Measurements from ENCODE around the gene DLG4. TPM values are rescaled to one million over a fixed set of nuclear protein-coding genes. Genes with fewer than 3 reads are reported as not detected.
A peak's percentile ranks its signal among the peaks of the same experiment; 100 is the strongest.

Gene DLG4
- polyA plus RNA-seq, 2 donors = 3.2 to 11.8 TPM

DNA sequence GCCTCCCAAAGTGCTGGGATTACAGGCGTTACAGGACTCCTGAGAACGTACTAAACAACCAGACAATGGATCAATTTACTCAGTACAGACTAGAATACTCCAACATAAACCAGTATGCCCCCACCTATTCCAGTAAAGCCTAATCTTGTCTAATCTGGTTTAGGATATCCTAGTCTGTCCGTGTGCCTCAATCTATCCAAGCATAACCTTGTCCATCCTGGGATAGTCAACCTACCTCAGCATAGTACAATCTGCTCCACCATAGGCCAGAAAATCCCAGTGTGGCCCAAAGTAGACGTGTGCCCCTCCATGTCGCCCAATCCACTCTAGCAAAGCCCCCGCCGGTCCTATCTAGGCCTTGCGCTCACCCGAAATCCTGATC lies 14.1 kb upstream of the DLG4 start:
- Histone ChIP-seq H3K27ac (ENCODE audit: low read depth in 2 of 2, low read length in 1 of 2) (peak overlapping the region; percentile 82 to 95), H3K27me3 (ENCODE audit: control insufficient read depth in 1 of 2, insufficient read depth in 2 of 2, low read length in 2 of 2) (no peaks in the 10 kb centered on the region), H3K36me3 (ENCODE audit: control insufficient read depth in 2 of 2, insufficient read depth in 2 of 2, low read length in 1 of 2) (peaks cover 2 to 25% of the 10 kb centered on the region in 2 donors), H3K4me3 (ENCODE audit: low read depth in 1 of 2, low read length in 2 of 2) (peak overlapping the region; percentile 64 to 82), H3K4me1 (ENCODE audit: control insufficient read depth in 2 of 2, insufficient read depth in 2 of 2, low read length in 1 of 2) (peaks cover 3 to 15% of the 10 kb centered on the region in 2 donors), H3K9me3 (ENCODE audit: control insufficient read depth in 2 of 2, insufficient read depth in 1 of 2, low read depth in 1 of 2, low read length in 1 of 2) (no peaks in the 10 kb centered on the region)
- whole genome bisulfite sequencing, 2 donors = 0 to 1% methylated on average over 9 of the region's 9 CpGs

DNA sequence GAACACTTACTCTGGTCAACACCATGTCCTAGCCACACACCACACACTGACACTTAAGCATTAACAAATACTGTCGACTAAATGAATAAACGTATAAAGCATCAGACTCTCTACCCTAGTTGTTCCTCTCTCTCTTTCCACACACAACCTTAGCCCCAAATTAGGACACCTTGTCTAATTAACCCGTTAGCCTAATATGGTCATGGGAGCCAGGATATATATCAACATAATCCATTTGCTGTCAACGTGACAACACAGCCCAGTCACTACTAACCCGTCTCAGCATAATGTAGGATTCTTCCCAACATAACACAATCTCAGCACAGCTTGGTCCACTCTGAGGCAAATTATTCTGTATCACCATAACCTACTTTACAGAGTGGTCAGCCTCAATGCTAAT lies 12.5 kb upstream of the DLG4 start:
- Histone ChIP-seq H3K36me3 (ENCODE audit: control insufficient read depth in 2 of 2, insufficient read depth in 2 of 2, low read length in 1 of 2) (peaks cover 2 to 30% of the 10 kb centered on the region in 2 donors), H3K27ac (ENCODE audit: low read depth in 2 of 2, low read length in 1 of 2) (no peak overlapping the region), H3K27me3 (ENCODE audit: control insufficient read depth in 1 of 2, insufficient read depth in 2 of 2, low read length in 2 of 2) (no peaks in the 10 kb centered on the region), H3K4me1 (ENCODE audit: control insufficient read depth in 2 of 2, insufficient read depth in 2 of 2, low read length in 1 of 2) (peaks cover 10 to 15% of the 10 kb centered on the region in 2 donors), H3K9me3 (ENCODE audit: control insufficient read depth in 2 of 2, insufficient read depth in 1 of 2, low read depth in 1 of 2, low read length in 1 of 2) (no peaks in the 10 kb centered on the region), H3K4me3 (ENCODE audit: low read depth in 1 of 2, low read length in 2 of 2) (no peak overlapping the region)
- WGBS, 2 donors = 62 to 75% methylated on average over 5 of the region's 5 CpGs

DNA sequence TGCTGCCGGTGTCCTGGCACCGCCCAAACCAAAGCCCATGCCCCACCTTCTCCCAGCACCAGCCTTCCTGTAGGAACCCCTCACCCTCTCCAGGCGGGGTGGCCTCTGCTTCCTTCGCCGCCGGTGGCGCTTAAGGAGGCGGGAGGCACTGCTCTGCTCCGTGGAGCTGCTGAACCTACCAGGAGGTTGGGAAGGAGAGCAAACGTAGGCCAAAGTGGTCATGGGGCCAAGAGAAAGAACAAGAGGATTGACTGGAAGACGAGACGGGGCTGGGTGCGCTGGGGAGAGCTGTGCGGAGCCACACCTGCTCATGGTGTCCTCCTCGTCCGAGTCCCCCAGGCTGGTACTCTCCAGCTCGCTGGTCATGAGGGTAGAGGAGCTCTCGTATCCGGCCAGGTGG lies 9.9 kb upstream of the DLG4 start:
- Histone ChIP-seq H3K4me3 (ENCODE audit: low read depth in 1 of 2, low read length in 2 of 2) (no peak overlapping the region), H3K9me3 (ENCODE audit: control insufficient read depth in 2 of 2, insufficient read depth in 1 of 2, low read depth in 1 of 2, low read length in 1 of 2) (no peaks in the 10 kb centered on the region), H3K27ac (ENCODE audit: low read depth in 2 of 2, low read length in 1 of 2) (peak overlapping the region; percentile 75 to 90), H3K4me1 (ENCODE audit: control insufficient read depth in 2 of 2, insufficient read depth in 2 of 2, low read length in 1 of 2) (peaks cover 8 to 10% of the 10 kb centered on the region in 2 donors), H3K36me3 (ENCODE audit: control insufficient read depth in 2 of 2, insufficient read depth in 2 of 2, low read length in 1 of 2) (peaks cover 9 to 40% of the 10 kb centered on the region in 2 donors), H3K27me3 (ENCODE audit: control insufficient read depth in 1 of 2, insufficient read depth in 2 of 2, low read length in 2 of 2) (no peaks in the 10 kb centered on the region)
- 94 to 96% methylated on average over 19 of the region's 19 CpGs for WGBS, 2 donors

DNA sequence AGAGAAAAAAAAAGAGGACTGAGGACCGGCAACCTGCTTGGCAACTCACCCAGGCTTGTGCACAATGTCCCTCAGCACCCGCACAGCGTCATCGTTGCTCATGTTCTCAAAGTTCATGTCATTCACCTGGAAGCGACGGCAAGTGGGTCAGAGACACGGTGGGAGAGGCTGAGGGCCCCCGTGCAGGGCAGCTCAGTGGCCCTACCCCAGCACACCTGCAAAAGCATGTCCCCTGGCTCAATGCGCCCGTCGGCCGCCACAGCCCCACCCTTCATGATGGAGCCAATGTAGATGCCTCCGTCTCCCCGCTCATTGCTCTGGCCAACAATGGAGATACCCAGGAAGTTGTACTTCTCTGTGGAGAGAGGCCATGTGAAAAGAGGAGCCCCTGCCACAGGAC lies 9.3 kb upstream of the DLG4 start:
- Histone ChIP-seq H3K4me1 (ENCODE audit: control insufficient read depth in 2 of 2, insufficient read depth in 2 of 2, low read length in 1 of 2) (peaks cover 8 to 10% of the 10 kb centered on the region in 2 donors), H3K27ac (ENCODE audit: low read depth in 2 of 2, low read length in 1 of 2) (peak overlapping the region; percentile 75 to 90), H3K4me3 (ENCODE audit: low read depth in 1 of 2, low read length in 2 of 2) (no peak overlapping the region), H3K9me3 (ENCODE audit: control insufficient read depth in 2 of 2, insufficient read depth in 1 of 2, low read depth in 1 of 2, low read length in 1 of 2) (no peaks in the 10 kb centered on the region), H3K27me3 (ENCODE audit: control insufficient read depth in 1 of 2, insufficient read depth in 2 of 2, low read length in 2 of 2) (no peaks in the 10 kb centered on the region), H3K36me3 (ENCODE audit: control insufficient read depth in 2 of 2, insufficient read depth in 2 of 2, low read length in 1 of 2) (peaks cover 13 to 44% of the 10 kb centered on the region in 2 donors)
- 80 to 87% methylated on average over 14 of the region's 14 CpGs for WGBS, 2 donors

DNA sequence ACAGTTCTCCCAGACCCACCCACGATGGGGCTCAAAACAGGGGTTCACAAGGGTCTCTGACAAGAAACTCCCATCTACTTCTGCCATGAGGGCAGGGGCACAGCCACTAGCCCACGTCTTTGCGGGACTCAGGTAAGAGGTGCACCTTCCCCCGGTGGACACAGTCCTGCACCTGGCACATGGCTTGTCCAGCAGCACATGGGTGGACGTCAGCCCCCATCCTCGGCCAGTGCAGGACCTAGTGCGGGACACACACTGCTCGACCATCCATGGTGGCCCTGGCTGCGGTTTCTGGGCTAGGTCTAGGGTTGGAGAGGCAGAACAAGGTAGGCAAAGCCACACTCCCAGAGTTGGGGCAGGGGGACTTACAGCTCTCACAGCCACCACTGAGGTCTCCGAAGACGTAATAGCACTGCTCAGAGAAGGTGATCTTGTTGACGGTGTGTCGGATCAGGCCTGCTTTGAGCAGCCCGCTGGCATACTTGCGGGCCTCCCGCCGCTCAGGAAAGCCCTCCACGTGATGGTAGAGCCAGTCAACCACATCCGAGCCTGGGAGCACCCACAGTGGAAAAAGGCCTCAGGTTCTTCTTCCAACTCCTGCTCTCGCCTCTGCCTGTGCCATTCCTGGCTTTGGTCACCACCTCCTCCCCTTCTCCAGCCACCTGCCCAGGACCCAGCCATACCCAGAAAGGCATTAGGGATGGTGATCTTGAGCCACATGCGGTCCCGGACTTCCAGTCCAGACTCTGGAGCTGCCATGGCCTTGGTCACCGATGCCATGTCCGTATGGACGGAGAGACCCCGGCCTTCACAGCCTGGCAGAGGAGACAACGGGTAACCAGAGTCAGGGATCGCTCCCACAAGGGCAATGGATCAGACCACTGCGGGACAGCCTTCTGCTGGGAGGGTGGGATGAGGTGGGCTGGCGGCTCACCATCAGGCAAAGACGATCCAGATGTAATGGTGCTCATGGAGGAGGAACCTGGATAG lies 7.4 kb upstream of the DLG4 start:
- H3K9me3 ChIP-seq (ENCODE audit: control insufficient read depth in 2 of 2, insufficient read depth in 1 of 2, low read depth in 1 of 2, low read length in 1 of 2) = no peaks in the 10 kb centered on the region

DNA sequence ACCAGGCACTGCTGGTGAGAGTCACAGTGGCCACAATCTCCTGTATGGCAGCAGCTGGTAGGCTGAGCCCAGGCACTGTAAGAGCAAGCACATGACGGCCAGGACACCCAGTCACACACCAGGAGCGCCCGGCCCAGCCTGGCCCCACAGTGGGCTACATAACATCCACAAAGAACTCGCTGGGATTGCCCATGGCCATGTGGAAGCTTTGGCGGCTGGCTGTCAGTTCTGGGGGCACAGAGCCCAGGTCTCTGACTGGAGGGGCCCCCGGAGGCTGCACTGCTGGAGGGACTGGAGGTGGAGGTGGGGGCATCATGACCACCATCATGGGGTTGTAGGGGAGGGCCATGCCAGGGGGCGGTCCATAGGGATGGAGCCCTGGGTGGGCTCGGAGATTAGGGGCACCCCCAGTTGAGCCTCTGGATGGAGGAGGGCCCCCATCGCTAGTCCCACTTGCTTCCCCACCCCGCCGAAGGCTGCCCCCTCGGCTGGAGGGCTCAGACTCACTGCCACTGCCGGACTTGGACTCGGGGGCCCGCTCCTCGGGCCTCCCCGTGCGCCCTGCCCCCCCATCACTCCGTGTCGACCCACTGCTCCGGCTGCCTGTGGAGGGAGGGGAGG lies 6.2 kb upstream of the DLG4 start:
- H3K4me3 ChIP-seq (ENCODE audit: low read depth in 1 of 2, low read length in 2 of 2) = no peak overlapping the region
- 71 to 80% methylated on average over 21 of the region's 21 CpGs for WGBS, 2 donors
- peak overlapping the region; percentile 12 to 27 for H3K27ac ChIP-seq (ENCODE audit: low read depth in 2 of 2, low read length in 1 of 2)
- no peaks in the 10 kb centered on the region for H3K27me3 ChIP-seq (ENCODE audit: control insufficient read depth in 1 of 2, insufficient read depth in 2 of 2, low read length in 2 of 2)
- H3K4me1 ChIP-seq (ENCODE audit: control insufficient read depth in 2 of 2, insufficient read depth in 2 of 2, low read length in 1 of 2) = peaks cover 16 to 18% of the 10 kb centered on the region in 2 donors
- H3K9me3 ChIP-seq (ENCODE audit: control insufficient read depth in 2 of 2, insufficient read depth in 1 of 2, low read depth in 1 of 2, low read length in 1 of 2) = no peaks in the 10 kb centered on the region
- H3K36me3 ChIP-seq (ENCODE audit: control insufficient read depth in 2 of 2, insufficient read depth in 2 of 2, low read length in 1 of 2) = peaks cover 25 to 70% of the 10 kb centered on the region in 2 donors

More for the DNA sequence above, 7.4 kb upstream of the DLG4 start:
- no peaks in the 10 kb centered on the region for H3K27me3 ChIP-seq (ENCODE audit: control insufficient read depth in 1 of 2, insufficient read depth in 2 of 2, low read length in 2 of 2)
- H3K36me3 ChIP-seq (ENCODE audit: control insufficient read depth in 2 of 2, insufficient read depth in 2 of 2, low read length in 1 of 2) = peaks cover 25 to 62% of the 10 kb centered on the region in 2 donors
- WGBS, 2 donors = 92 to 94% methylated on average over 31 of the region's 31 CpGs
- peak overlapping the region in 1 of 2 donors; percentile 90 for H3K27ac ChIP-seq (ENCODE audit: low read depth in 2 of 2, low read length in 1 of 2)
- H3K4me1 ChIP-seq (ENCODE audit: control insufficient read depth in 2 of 2, insufficient read depth in 2 of 2, low read length in 1 of 2) = peaks cover 8 to 10% of the 10 kb centered on the region in 2 donors
- H3K4me3 ChIP-seq (ENCODE audit: low read depth in 1 of 2, low read length in 2 of 2) = no peak overlapping the region

DNA sequence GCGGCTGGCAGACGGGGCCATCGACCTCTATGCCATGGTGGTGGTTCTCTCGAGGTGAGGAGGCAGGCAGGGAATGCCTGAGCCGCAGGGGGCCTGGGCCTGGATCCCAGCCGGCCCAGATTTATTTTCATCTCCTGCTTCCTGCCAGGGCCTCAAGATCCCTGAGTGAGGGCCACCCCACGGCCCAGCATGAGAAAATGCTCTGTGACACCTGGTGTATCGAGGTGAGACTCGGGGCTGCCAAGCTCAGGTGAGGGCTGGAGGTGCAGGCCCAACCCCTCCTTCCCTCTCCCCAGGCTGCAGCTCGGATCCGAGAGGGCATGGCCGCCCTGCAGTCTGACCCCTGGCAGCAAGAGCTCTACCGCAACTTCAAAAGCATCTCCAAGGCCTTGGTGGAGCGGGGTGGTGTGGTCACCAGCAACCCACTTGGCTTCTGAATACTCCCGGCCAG lies 5.0 kb upstream of the DLG4 start:
- 64 to 69% methylated on average over 15 of the region's 15 CpGs for WGBS, 2 donors
- no peaks in the 10 kb centered on the region for H3K27me3 ChIP-seq (ENCODE audit: control insufficient read depth in 1 of 2, insufficient read depth in 2 of 2, low read length in 2 of 2)

DNA sequence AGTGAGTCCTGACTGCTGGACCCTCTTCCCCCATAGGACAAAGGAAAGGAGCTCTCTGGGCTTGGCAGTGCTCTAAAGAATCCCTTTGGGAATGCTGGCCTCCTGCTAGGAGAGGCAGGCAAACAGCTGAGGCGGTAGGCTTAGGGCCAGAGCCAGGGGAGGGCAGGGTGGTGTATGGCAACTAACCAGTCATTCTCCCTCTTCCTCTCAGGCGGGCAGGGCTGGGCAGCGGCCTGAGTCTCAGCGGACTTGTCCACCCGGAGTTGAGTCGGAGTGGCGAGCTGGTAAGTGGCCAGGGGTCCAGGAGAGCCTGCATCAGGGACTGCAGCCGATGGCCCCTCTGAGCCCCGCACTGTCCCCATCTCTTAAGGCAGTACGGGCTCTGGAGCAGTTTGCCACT lies 4.5 kb upstream of the DLG4 start:
- no peaks in the 10 kb centered on the region for H3K27me3 ChIP-seq (ENCODE audit: control insufficient read depth in 1 of 2, insufficient read depth in 2 of 2, low read length in 2 of 2)
- peaks cover 23 to 58% of the 10 kb centered on the region in 2 donors for H3K36me3 ChIP-seq (ENCODE audit: control insufficient read depth in 2 of 2, insufficient read depth in 2 of 2, low read length in 1 of 2)
- H3K27ac ChIP-seq (ENCODE audit: low read depth in 2 of 2, low read length in 1 of 2) = peak overlapping the region in 1 of 2 donors; percentile 40
- no peak overlapping the region for H3K4me3 ChIP-seq (ENCODE audit: low read depth in 1 of 2, low read length in 2 of 2)
- H3K4me1 ChIP-seq (ENCODE audit: control insufficient read depth in 2 of 2, insufficient read depth in 2 of 2, low read length in 1 of 2) = peaks cover 13 to 15% of the 10 kb centered on the region in 2 donors
- H3K9me3 ChIP-seq (ENCODE audit: control insufficient read depth in 2 of 2, insufficient read depth in 1 of 2, low read depth in 1 of 2, low read length in 1 of 2) = no peaks in the 10 kb centered on the region
- WGBS, 2 donors = 77 to 85% methylated on average over 9 to 10 of the region's 10 CpGs

More for the DNA sequence above, 5.0 kb upstream of the DLG4 start:
- Histone ChIP-seq H3K27ac (ENCODE audit: low read depth in 2 of 2, low read length in 1 of 2) (peak overlapping the region; percentile 29 to 72), H3K4me1 (ENCODE audit: control insufficient read depth in 2 of 2, insufficient read depth in 2 of 2, low read length in 1 of 2) (peaks cover 15 to 16% of the 10 kb centered on the region in 2 donors), H3K36me3 (ENCODE audit: control insufficient read depth in 2 of 2, insufficient read depth in 2 of 2, low read length in 1 of 2) (peaks cover 23 to 64% of the 10 kb centered on the region in 2 donors), H3K4me3 (ENCODE audit: low read depth in 1 of 2, low read length in 2 of 2) (no peak overlapping the region), H3K9me3 (ENCODE audit: control insufficient read depth in 2 of 2, insufficient read depth in 1 of 2, low read depth in 1 of 2, low read length in 1 of 2) (no peaks in the 10 kb centered on the region)

DNA sequence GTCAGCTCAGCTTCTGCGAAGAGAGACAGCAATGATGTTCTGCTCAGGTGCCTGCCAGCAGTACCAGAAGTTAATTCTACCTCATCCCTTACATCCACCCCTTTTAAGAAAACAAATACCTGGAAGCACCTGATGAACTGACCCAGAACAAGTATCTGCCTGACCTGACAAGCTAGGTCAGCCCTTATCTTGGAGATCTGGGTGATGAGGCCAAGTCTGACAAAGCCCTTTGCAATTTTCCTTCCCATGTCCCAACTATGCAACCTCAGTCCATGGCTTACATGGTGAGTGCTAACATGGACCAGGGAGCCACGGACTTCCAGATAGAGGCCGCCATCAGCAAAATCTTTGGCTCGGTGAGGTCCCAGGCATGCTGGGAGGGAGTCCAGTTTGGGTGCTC lies 3.7 kb upstream of the DLG4 start:
- no peaks in the 10 kb centered on the region for H3K27me3 ChIP-seq (ENCODE audit: control insufficient read depth in 1 of 2, insufficient read depth in 2 of 2, low read length in 2 of 2)
- H3K27ac ChIP-seq (ENCODE audit: low read depth in 2 of 2, low read length in 1 of 2) = peak overlapping the region in 1 of 2 donors; percentile 26
- H3K4me3 ChIP-seq (ENCODE audit: low read depth in 1 of 2, low read length in 2 of 2) = no peak overlapping the region
- H3K4me1 ChIP-seq (ENCODE audit: control insufficient read depth in 2 of 2, insufficient read depth in 2 of 2, low read length in 1 of 2) = peaks cover 10 to 15% of the 10 kb centered on the region in 2 donors
- H3K9me3 ChIP-seq (ENCODE audit: control insufficient read depth in 2 of 2, insufficient read depth in 1 of 2, low read depth in 1 of 2, low read length in 1 of 2) = no peaks in the 10 kb centered on the region
- H3K36me3 ChIP-seq (ENCODE audit: control insufficient read depth in 2 of 2, insufficient read depth in 2 of 2, low read length in 1 of 2) = peaks cover 23 to 54% of the 10 kb centered on the region in 2 donors
- WGBS, 2 donors = 76 to 82% methylated on average over 4 of the region's 4 CpGs

Data from esophagus (tissue), 2 donors.